ENCODE measurements around the gene ERCC5.

ERCC5 gene

GRCh38 chr13:102881819-102882686, 36.2 kb downstream of the ERCC5 start:
- DNase-seq (ENCODE audit: low spot score): no peak
- FAIRE-seq: peak; percentile 13

- no peak for DNase-seq (ENCODE audit: low spot score)
- no peak for FAIRE-seq
Measured at GRCh38 chr13:102892503-102892902, 46.7 kb downstream of the ERCC5 start.

- no peak for DNase-seq (ENCODE audit: low spot score)
- FAIRE-seq: no peak
Measured at GRCh38 chr13:102897371-102898138, 51.7 kb downstream of the ERCC5 start.

- FAIRE-seq (no peak), DNase-seq (ENCODE audit: low spot score) (no peak)
Measured at GRCh38 chr13:102900193-102900608, 54.4 kb downstream of the ERCC5 start.

- DNase-seq (ENCODE audit: low spot score): no peak
- FAIRE-seq: no peak
Measured at GRCh38 chr13:102901056-102901455, 55.2 kb downstream of the ERCC5 start.

- no peak for DNase-seq (ENCODE audit: low spot score)
- no peak for FAIRE-seq
Measured at GRCh38 chr13:102901615-102902305, 55.9 kb downstream of the ERCC5 start.

GRCh38 chr13:102902789-102903347, 57.0 kb downstream of the ERCC5 start:
- no peak for FAIRE-seq
- no peak for DNase-seq (ENCODE audit: low spot score)

- FAIRE-seq: no peak
- DNase-seq (ENCODE audit: low spot score): peak; percentile 6
Measured at GRCh38 chr13:102903659-102904407, 58.0 kb downstream of the ERCC5 start.

- DNase-seq (ENCODE audit: low spot score) (no peak), FAIRE-seq (no peak)
Measured at GRCh38 chr13:102904408-102904862, 58.6 kb downstream of the ERCC5 start.

- FAIRE-seq: no peak
Measured at GRCh38 chr13:102905905-102906771, 60.3 kb downstream of the ERCC5 start.

GRCh38 chr13:102907016-102907756, 61.4 kb downstream of the ERCC5 start:
- FAIRE-seq (no peak), DNase-seq (ENCODE audit: low spot score) (no peak)

More at GRCh38 chr13:102905905-102906771, 60.3 kb downstream of the ERCC5 start:
- DNase-seq (ENCODE audit: low spot score): no peak

GRCh38 chr13:102907886-102908515, 62.2 kb downstream of the ERCC5 start:
- FAIRE-seq: no peak

GRCh38 chr13:102909971-102910370, 64.1 kb downstream of the ERCC5 start:
- FAIRE-seq: no peak
- DNase-seq (ENCODE audit: low spot score): no peak

More at GRCh38 chr13:102907886-102908515, 62.2 kb downstream of the ERCC5 start:
- no peak for DNase-seq (ENCODE audit: low spot score)

GRCh38 chr13:102911336-102911735, 65.5 kb downstream of the ERCC5 start:
- DNase-seq (ENCODE audit: low spot score) (peak; percentile 16), FAIRE-seq (no peak)

- FAIRE-seq (no peak), DNase-seq (ENCODE audit: low spot score) (no peak)
Measured at GRCh38 chr13:102912599-102912998, 66.8 kb downstream of the ERCC5 start.

- FAIRE-seq (no peak), DNase-seq (ENCODE audit: low spot score) (peak; percentile 21)
Measured at GRCh38 chr13:102913914-102914313, 68.1 kb downstream of the ERCC5 start.

GRCh38 chr13:102914339-102914930, 68.6 kb downstream of the ERCC5 start:
- DNase-seq (ENCODE audit: low spot score) (no peak), FAIRE-seq (no peak)

- DNase-seq (ENCODE audit: low spot score): no peak
- FAIRE-seq: no peak
Measured at GRCh38 chr13:102915393-102915930, 69.6 kb downstream of the ERCC5 start.

All from urothelium cell line (cell line).